ENCODE results near the gene IP6K1. TPM values are rescaled to one million over a fixed set of nuclear protein-coding genes. Genes with fewer than 3 reads are reported as not detected.

Gene IP6K1
- total RNA-seq, 1 experiment from 2014 or later: 30.6 TPM

- intact Hi-C loops (cut with micrococcal nuclease): no loop called here
- RAD21 ChIA-PET (ENCODE audit: low non-redundant PET in 1 of 2, low total read pairs in 2 of 2, uncharacterized antibody in 2 of 2, unreplicated experiment in 2 of 2): no interaction called here
- Histone ChIP-seq H3K9me3 (ENCODE audit: control insufficient read depth in 1 of 2, insufficient read depth in 1 of 2, low read depth in 1 of 2, low read length in 2 of 2) (no peaks in the 10 kb centered on the region), H3K79me2 (ENCODE audit: insufficient read depth, low read length) (no peaks in the 10 kb centered on the region), H3K4me1 (ENCODE audit: control insufficient read depth in 1 of 2, insufficient read depth in 2 of 2, low read length in 2 of 2) (no peaks in the 10 kb centered on the region), H3K4me2 (ENCODE audit: low read length) (no peak overlapping the region), H3K9me2 (ENCODE audit: insufficient read depth) (no peaks in the 10 kb centered on the region), H3K9ac (ENCODE audit: low read length) (no peak overlapping the region), H3K36me3 (ENCODE audit: control insufficient read depth in 1 of 2, insufficient read depth in 2 of 2, low read length in 2 of 2) (peaks cover 0 to 4% of the 10 kb centered on the region in 2 experiments; a peak in 1 of 4 replicates), H3K27ac (ENCODE audit: low read depth, low read length) (no peak overlapping the region), H3K4me3 (replicated peaks in 1 of 2; ENCODE audit: low read depth in 1 of 2, low read length in 2 of 2) (no peak overlapping the region), H3K27me3 (ENCODE audit: insufficient read depth, low read length) (no peaks in the 10 kb centered on the region), H2AFZ (ENCODE audit: low read depth, low read length, poor library complexity, severe bottlenecking) (no peak overlapping the region), H4K20me1 (ENCODE audit: insufficient read depth) (no peaks in the 10 kb centered on the region)
- CTCF ChIA-PET: interaction anchor here (1.6 kb wide), 1 partner anchor 109 kb away, joined by 3 read pairs; the partner anchor contains the start of gene UBA7
- POLR2A ChIA-PET: no interaction called here
- no peak for DNase-seq (ENCODE audit: low read depth, low spot score)
- TF ChIP-seq EGR1 (IDR thresholded peaks at IDR 0.05; ENCODE audit: low read depth) (no peak), ZFX (IDR thresholded peaks at IDR 0.05) (no peak), RAD21 (IDR thresholded peaks at IDR 0.05; ENCODE audit: low read depth) (no peak), REST (IDR thresholded peaks at IDR 0.05; ENCODE audit: low read depth) (no peak), FOSL1 (IDR thresholded peaks at IDR 0.05; ENCODE audit: low read depth) (no peak), SIN3A (IDR thresholded peaks at IDR 0.05; ENCODE audit: low read depth) (no peak), YY1 (IDR thresholded peaks at IDR 0.05; ENCODE audit: extremely low read depth, insufficient replicate concordance, low read depth, low read length) (no peak), SRF (IDR thresholded peaks at IDR 0.05; ENCODE audit: low read depth) (no peak), POLR2A (IDR thresholded peaks at IDR 0.05; ENCODE audit: borderline replicate concordance, extremely low read depth, insufficient read depth, insufficient read length) (no peak), ZNF274 (IDR thresholded peaks at IDR 0.05; ENCODE audit: low read depth, low read length) (no peak), POLR2AphosphoS5 (IDR thresholded peaks at IDR 0.05; ENCODE audit: low read depth, low read length) (no peak), ATF3 (IDR thresholded peaks at IDR 0.05) (no peak), MAX (IDR thresholded peaks at IDR 0.05) (no peak), TCF7L2 (IDR thresholded peaks at IDR 0.05; ENCODE audit: borderline replicate concordance, extremely low read depth, insufficient read depth, insufficient read length) (no peak), CBX3 (IDR thresholded peaks at IDR 0.05; ENCODE audit: low read depth) (no peak), CTCF (IDR thresholded peaks at IDR 0.05 in 2 of 3, conservative IDR thresholded peaks at IDR 0.05 in 1 of 3; ENCODE audit: borderline replicate concordance in 1 of 3, insufficient read depth in 1 of 3, low read depth in 2 of 3, low read length in 2 of 3) (no peak), CEBPB (IDR thresholded peaks at IDR 0.05; ENCODE audit: low read depth) (no peak), SP1 (IDR thresholded peaks at IDR 0.05; ENCODE audit: low read depth) (no peak), ZBTB33 (IDR thresholded peaks at IDR 0.05; ENCODE audit: extremely low read depth, insufficient replicate concordance, low read length) (no peak)
- no peak for ATAC-seq
- no TSS peak for BruUV-seq (replicated peaks)
These were observed 81.7 kb downstream of the IP6K1 start for GRCh38 chr3:49704629-49705028.
